Prostate gland (tissue), 2 donors: ENCODE measurements around the gene MSANTD1.

ENCODE experiments used
- CTCF ChIP-seq, 4 experiments: fragments of 200-600 bp in 2 of 4; fragments of 450-650 bp in 2 of 4; sonication (generic) in 2 of 4; IDR thresholded peaks; 1 replicate in 3 of 4; 2 replicates in 1 of 4; pipeline ENCODE4 v1.5.1; 2016 to 2019; ENCODE audit warnings: antibody characterized with exemption in 4 of 4, mild to moderate bottlenecking in 2 of 4, moderate library complexity in 2 of 4
- POLR2A ChIP-seq: fragments of 450-650 bp; IDR thresholded peaks from one replicate; pipeline ENCODE4 v1.6.1; 2016; ENCODE audit warnings: antibody characterized with exemption, mild to moderate bottlenecking

- no peak for TF ChIP-seq POLR2A
- no peak for TF ChIP-seq CTCF (IDR thresholded peaks at IDR 0.05)
These were observed 29.0 kb upstream of the MSANTD1 start for GRCh38 chr4:3219761-3220475.
